Forelimb muscle (tissue), 1 donor: ENCODE measurements around the gene REEP2. TPM values are rescaled to one million over a fixed set of nuclear protein-coding genes. Genes with fewer than 3 reads are reported as not detected.
"Not testable (repeated sequence)": the region's sequence is repeated elsewhere in the genome, so short reads cannot be mapped to it uniquely, and the experiment has no call there.

ENCODE experiments used
- DNase-seq: peaks from one replicate; pipeline ENCODE4 v3.0.0-alpha.2; 2013; ENCODE audit warnings: low read depth
- polyA plus RNA-seq: library from polyadenylated mRNA; unstranded; fragments of 120-200 nt; gene quantifications from one replicate; pipeline ENCODE4 v1.2.1, GENCODE V29; 2013; ENCODE audit not compliant: insufficient read length

The REEP2 gene, protein sequence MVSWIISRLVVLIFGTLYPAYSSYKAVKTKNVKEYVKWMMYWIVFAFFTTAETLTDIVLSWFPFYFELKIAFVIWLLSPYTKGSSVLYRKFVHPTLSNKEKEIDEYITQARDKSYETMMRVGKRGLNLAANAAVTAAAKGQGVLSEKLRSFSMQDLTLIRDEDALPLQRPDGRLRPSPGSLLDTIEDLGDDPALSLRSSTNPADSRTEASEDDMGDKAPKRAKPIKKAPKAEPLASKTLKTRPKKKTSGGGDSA
- 20.0 TPM for polyA plus RNA-seq

DNA sequence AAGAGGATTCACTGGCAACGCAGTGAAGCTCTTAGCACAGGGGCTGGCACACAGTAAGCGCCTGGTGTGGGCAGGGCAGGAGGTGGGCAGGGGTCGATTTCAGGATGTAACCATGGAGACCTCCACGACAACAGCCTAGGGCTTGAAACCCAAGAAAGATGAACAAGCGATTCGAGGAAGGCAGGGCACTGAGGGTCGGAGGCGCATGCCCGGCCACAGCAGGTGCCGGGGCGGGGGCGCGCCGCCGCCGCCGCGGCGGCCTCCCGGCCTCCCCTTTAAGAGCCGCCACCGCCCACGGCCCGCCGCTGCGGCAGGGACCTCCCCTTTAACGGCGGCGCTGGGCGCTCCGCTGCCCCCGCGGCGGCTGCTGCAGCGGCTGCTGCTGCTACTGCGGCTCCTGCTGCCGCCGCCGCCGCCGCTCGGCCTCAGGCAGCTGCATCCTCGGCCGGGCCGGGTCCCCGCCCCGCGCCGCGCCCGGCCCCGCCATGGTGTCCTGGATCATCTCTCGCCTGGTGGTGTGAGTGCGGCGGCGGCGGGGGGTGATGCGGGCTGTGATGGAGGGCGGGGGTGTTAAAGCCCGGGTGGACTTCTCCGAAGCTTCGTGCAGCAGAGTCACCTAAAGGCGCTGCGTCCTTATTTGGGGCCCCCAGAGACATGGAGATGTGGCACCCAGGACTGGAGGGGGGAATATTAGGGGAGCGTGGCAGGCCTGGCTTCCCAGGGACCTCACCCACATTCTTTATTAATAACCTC is at the start of gene REEP2:
REEP2 (plus strand) TSS at position 334 of the 753 bp plus-strand sequence; CDS start at position 486, 152 bp downstream.
- DNase-seq = no peak

DNA sequence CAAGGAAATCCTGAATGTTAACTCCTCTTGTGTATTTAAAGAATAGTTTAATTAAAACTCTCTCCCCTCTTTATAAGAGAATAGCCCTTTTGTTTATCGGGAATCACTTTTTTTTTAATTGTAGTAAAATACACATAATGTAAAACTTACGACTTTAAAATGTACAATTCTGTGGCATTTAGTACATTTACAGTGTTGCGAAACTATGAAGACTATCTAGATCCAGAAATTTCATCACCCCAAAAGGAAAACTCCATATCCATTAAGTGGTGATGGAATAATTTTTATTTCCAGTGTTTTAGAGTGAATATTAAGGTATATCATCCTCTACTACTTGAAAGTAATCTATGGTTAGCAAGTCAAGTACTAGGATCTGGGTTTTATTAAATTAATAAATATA is 49.5 kb upstream of the REEP2 start:
- DNase-seq = no peak

DNA sequence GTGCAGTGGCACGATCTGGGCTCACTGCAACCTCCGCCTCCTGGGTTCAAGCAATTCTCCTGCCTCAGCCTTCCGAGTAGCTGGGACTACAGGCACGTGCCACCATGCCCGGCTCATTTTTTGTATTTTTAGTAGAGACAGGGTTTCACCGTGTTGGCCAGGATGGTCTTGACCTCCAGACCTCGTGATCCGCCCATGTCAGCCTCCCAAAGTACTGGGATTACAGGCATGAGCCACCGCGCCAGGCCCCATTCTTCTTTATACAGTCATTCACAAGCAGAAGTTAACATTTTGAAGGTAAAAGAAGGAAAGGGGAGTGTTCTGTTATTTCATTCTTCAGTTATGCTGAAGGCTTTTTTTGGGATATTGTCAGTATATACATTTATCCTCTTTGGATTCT is 48.9 kb upstream of the REEP2 start:
- not testable (repeated sequence) for DNase-seq

DNA sequence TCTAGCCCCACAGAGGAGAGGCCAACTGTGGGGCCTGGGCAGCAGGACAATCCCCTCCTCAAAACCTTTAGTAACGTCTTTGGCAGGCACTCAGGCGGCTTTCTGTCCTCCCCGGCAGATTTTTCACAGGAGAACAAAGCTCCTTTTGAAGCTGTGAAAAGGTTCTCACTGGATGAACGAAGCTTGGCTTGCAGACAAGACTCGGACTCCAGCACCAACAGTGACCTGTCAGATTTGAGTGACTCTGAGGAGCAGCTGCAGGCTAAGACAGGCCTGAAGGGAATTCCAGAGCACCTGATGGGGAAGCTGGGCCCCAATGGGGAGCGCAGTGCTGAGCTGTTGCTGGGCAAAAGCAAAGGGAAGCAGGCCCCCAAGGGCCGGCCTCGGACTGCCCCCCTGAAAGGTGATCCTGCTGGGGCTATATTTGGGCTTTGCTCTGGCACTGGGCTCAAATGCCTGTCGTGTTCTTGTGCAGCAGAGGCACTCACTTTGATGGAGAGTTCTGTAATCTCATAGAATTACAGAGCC is 46.9 kb upstream of the REEP2 start:
- DNase-seq = no peak

DNA sequence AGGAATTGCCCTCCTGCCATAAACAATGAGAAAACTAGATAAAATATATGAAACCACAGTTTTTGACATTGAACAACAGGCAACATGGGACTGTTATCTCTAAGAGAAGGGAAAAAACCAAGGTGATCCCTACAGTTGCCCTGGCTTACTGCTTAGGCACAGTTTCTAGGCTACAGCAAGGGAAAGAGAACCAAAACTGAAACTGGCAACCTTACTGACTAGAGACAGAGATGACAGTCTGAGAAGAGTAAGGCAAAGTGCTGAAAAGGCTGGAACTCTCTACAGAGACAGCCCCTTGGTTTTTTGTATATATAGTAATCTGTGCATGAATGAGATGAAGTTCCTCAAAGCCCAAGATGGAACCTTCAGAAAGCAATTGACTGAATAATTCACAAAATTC is 36.2 kb upstream of the REEP2 start:
- no peak for DNase-seq

DNA sequence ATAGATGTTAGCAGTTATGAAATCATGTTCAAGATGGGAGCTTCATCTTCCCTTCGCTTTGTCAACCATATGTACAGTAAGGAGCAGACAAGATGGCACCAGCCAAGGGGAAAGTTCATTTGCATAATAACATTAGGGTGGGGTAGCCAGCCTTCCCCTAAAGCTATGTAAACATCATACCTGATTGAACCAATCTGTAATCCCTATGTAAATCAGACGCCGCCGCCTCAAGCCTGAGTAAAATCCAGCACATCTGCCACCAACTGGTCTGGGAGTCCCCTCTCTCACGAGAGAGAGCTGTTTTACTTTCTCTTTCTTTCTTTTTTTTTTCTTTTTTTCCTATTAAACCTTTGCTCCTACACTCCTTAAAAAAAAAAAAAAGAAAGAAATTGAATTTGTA is 30.8 kb upstream of the REEP2 start:
- no peak for DNase-seq

DNA sequence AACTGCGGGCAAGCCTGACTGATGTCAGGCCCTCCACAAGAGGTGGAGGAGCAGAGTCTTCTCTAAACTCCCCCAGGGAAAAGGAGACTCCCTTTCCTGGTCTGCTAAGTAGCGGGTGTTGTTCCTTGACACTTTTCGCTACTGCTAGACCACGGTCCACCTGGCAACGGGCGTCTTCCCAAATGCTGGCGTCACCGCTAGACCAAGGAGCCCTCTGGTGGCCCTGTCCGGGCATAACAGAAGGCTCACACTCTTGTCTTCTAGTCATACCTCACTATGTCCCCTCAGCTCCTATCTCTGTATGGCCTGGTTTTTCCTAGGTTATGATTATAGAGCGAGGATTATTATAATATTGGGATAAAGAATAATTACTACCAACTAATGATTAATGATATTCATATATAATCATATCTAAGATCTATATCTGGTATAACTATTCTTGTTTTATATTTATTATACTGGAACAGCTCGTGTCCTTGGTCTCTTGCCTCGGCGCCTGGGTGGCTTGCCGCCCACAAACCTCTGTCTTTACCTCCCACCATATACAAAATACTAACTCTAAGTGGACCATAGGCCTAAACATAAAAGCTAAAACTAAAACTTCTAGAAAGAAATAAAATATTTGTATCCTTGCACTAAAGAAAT is 27.7 kb upstream of the REEP2 start:
- DNase-seq = not testable (repeated sequence)

DNA sequence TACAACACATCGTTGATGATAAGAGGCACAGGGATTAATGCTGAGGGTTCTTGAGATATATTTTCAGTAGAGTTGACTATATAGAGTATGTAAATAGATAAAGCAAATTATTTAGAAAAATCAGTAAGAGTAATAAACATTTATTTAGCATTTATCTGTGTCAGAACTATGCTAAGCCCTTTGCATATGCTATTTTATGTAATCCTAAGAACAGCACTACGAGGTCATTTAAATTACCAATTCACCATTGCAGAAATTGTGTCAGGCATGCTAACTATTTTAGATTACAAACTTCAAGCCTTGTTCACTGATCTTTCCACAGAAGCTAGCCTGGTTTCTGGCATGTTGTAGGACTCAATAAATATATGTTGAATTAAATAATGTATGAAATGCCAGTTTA is 20.4 kb upstream of the REEP2 start:
- DNase-seq = no peak

DNA sequence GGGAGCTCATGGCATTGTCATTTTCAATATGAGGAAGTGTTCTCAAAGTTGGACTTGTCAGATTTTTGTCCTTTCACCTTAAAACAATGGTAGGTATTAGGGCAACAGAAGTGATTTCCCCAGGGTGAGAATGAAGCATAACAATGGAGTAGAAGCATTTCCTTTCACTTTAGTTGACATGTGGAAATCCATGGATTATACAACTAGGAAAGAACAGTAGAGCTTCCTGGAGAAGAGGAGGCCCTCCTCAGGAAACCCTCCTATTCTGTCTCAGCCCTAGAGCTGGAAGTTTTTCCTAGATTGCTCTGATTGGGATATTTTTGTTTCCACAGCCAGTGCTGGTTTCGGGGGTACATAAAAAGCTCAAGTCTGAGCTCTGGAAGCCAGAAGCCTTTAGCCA is 13.8 kb upstream of the REEP2 start:
- no peak for DNase-seq

DNA sequence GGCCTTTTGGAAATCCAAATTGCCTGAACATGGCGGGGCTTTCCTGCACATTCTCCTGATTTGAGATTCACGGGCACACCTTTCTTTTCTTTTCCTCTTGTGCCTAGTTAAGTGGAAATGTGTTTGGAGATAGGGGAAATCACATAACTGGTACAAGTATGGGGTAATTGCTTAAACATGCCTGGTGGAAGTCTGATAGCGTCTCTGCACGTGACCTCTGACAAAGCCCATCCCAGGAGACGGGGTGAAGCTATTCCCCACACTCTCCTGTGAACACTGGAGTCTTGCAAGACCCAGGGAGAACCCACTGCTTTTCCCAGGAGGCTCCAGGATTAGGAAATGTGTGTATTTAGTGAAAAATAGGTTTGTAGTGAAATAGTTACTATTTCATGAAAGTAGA is 2.9 kb upstream of the REEP2 start:
- DNase-seq = no peak

DNA sequence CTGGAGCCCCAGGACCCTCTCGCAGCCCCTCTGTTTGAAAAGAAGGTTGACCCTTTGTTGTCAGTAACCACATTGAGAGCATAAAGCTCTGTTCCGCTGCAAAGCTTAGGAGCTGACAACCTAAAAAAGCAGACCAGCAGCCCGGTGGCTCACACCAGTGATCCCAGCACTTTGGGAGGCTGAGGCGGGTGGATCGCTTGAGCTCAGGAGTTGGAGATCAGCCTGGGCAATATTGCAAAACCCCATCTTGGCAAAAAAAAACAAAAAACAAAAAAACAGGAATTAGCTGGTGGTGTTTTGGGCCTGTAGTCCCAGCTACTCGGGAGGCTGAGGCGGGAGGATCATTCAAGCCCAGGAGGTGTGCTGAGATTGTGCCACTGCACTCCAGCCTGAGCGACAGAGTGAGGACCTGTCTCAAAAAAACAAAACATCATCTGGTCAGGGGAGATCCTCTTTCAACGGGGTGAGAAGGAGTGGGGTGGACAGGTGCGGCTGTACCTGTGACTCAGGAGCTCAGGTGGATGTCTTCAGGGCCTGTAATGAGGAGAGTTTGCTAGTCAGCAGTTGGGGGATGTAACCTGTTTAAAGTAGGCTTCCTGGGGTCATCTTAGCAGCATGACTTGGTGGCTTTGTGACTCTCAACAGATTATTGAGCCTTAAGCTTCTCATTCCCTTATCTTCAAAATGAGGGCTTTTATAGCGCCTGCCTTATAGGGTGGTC is 694 bp upstream of the REEP2 start:
- no peak for DNase-seq

DNA sequence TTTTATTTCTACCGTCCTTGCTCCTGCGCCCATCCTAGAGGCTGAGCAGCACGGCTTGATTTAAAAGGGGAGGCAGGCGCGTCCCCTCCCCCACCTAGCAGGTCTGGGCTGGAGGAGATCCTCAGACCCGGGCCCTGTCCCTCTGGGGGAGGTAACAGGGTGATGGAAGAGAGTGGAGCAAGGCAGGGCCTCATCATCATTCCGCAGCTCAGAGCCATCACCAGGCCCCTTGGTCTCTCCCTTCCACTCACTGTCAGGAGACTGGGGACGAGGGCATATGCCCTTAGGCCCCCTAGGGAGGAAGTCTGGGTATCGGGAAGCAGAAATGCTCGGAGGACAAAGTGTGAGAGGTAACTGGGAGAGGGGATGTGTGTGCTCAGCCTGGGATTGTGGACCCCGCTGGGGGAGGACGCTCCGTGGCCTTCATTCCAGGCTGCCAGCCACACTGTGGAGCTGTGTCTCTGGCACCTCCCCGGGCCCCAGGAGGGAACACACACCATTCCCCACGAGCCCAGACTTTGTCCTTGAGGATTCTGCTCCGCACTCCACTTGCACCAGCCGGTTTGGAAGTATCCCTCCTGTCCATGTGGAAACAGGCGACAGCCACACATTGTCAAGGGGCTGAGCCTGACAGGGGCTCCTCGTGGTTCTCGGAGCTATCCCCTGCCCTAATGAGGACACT is 761 bp downstream of the REEP2 start:
- DNase-seq = no peak

DNA sequence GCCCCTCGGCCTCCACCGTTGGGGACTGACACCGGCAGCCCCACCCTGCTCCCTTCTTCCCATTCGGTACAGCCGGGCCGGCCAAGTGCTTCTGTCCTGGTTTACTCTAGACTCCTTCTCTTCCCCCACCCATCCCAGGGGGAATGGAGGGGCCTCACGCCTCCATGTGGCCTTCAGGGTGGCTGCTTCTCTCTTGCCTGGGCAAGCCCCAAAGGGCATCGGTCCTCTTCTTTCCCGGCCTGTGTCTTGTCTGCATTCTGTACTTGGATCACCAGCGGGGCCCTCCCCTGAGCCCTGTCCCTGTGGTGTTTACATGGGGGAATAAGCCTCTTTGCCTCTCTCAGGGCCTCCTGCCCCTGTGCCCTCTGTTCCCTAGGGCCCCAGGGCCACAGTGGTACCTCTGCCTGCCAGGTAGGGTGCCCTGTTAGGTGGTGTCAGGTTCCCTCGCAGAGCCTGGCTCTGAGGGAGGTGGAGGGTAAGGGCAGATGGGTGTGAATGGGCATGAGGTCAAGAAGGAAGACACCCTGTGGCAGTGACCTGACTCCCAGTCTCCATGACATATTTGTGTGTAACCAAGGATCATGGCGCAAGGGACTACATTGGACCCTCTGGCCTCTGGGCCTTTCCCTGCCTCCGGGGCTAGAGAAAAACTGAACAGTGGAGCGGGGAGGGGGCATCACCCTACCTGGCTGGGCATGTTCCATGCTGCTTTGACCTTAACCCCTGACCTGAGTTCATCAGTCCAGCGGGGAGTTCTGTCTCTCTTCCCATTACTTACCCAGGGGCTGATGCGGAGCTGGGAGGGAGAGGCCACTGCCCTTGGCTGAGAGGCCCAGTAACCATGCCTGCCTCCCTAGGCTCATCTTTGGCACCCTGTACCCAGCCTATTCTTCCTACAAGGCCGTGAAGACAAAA is 1.6 kb downstream of the REEP2 start:
- no peak for DNase-seq

DNA sequence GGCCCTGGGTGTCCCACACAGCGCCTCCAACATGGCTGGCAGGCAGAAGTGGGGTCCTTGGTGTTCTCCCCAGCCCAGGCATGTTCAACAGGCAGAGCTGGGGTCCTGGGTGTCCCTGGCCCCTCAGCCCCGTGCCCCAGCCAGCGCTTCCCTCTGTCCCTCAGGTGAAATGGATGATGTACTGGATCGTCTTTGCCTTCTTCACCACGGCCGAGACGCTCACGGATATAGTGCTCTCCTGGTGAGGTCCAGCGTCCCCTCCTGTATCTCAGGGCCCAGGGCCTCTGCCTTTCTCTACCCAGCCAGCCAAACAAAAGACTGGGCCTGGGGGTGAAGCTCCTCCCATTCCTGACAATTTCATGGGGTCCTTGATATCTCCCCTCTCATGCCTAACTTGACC is 2.4 kb downstream of the REEP2 start:
- DNase-seq = no peak

DNA sequence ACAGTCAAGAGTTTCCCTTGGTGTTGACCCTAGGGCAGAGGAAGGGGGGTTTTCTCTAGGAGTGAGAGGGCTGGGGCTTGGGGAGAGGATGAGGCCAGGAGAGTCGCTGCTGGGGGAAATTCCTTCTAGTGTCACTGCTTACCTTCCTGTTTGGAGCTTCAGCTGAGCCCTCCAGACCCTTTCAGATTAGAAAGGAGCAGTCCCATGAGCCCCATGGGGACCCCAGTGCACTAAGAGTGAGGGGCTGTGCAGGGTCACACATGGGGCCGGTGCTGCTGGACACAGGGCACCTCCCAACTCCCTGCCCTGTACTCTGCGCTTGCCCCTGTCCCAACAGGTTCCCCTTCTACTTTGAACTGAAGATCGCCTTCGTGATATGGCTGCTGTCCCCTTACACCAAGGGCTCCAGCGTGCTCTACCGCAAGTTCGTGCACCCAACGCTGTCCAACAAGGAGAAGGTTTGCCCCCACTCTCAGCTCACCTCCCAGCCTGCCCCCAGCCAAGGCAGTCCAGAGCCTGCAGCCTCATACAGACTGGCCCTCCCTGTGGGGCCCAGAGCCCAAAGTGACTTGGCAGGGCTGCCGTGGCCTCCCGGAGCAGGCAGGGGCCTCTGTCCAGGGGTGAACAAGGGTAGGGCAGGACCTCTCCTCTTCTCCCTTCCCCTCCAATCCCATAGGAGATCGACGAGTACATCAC is 5.4 kb downstream of the REEP2 start:
- DNase-seq = no peak

DNA sequence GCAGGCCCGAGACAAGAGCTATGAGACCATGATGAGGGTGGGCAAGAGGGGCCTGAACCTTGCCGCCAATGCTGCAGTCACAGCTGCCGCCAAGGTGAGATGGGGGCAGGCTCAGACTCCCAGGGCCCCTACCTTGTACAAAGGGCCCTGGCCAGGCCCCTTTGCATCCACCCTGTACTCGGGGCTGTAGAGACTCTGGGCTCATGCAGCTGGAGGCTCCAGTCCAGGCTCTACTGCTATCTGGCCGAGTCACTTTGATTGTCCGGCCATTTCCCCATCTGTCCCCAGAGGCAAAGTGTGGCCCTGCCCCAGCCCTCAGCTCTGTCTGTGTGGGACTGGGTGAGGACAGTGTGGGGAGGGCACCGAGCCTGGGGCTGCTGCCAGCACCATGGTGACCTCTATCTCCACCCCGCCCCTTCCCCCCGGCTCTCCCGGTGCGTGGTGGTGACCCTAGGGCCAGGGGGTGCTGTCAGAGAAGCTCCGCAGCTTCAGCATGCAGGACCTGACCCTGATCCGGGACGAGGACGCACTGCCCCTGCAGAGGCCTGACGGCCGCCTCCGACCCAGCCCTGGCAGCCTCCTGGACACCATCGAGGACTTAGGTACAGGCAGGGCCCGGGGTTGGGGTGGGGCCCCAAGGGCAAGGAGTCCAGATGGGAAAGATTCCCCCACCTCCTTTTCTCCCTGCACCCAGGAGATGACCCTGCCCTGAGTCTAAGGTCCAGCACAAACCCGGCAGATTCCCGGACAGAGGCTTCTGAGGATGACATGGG is 6.1 kb downstream of the REEP2 start:
- DNase-seq = no peak

DNA sequence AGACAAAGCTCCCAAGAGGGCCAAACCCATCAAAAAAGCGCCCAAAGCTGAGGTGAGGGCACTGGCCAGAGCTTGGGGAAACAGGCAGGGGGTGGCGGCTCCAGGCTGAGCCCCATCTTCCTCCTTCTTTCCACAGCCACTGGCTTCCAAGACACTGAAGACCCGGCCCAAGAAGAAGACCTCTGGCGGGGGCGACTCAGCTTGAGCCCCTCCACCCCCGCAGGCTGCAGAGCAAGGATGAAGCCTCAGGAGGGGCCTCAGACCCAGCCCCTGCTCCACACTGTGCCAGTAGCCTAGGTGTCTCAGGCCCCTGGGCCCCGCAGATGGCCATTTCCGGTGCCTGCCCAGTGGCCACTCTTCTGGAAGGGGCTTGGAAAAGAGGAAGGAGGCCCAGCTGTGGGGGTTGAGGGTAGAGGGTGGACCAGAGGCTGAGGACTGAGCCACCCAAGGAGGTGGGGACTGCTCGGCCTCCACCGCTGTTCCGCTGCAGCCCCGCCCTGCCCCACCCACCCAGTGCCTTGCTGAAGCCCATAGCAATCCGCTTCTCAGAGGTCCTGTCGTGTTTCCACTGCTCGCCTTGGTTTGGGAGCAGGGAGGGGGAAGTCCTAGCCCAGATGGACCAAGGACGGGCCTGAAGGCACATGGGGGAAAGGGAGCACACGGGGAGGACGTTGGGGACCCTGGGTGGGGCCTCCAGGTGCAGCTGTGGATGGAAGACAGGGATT is 6.9 kb downstream of the REEP2 start:
- no peak for DNase-seq

DNA sequence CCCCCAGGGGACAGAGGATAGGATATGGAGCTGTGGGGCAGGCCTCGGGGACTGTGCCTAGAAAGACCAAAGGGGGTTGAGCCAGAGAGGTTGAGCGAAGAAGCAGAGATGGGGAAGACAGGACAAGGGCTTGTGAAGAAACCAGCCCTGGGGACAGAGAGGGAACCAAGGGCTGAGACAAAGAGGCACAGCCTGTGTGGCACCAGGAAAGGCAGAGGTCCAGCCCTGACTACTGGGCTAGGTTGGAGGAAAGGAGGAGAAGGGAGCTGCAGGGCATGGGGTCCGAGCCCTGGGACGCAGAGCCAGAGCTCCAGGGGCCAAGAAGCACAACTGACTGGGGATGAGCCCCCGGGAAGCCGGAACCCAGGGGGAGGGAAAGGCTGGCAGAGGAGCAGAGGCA is 9.2 kb downstream of the REEP2 start:
- DNase-seq = no peak
